Uterus (tissue), 4 donors: ENCODE measurements around the gene ST8SIA2. TPM values are rescaled to one million over a fixed set of nuclear protein-coding genes. Genes with fewer than 3 reads are reported as not detected.

Experiments
- DNase-seq, 2 donors: peaks; one replicate each; pipeline ENCODE4 v3.0.0-alpha.2; 2019 to 2020
- H3K27ac ChIP-seq, 2 donors: fragments of 200-600 bp; sonication (generic); 1 replicate in 1 of 2; 2 replicates in 1 of 2; pipeline ENCODE4 v1.5.1; 2016 to 2018
- H3K27me3 ChIP-seq, 2 donors: fragments of 200-600 bp; sonication (generic); one replicate each; pipeline ENCODE4 v1.5.1; 2018 to 2019; ENCODE audit warnings: control low read depth in 1 of 2
- H3K36me3 ChIP-seq, 2 donors: fragments of 200-600 bp; sonication (generic); one replicate each; pipeline ENCODE4 v1.5.1; 2019; ENCODE audit warnings: control low read depth in 1 of 2
- H3K4me1 ChIP-seq, 2 donors: fragments of 200-600 bp; sonication (generic); one replicate each; pipeline ENCODE4 v1.5.1; 2018 to 2019; ENCODE audit warnings: control low read depth in 1 of 2
- H3K4me3 ChIP-seq, 2 donors: fragments of 200-600 bp; sonication (generic); 1 replicate in 1 of 2; 2 replicates in 1 of 2; pipeline ENCODE4 v1.5.1; 2018 to 2019; ENCODE audit warnings: mild to moderate bottlenecking in 1 of 2
- H3K9me3 ChIP-seq, 2 donors: fragments of 200-600 bp; sonication (generic); one replicate each; pipeline ENCODE4 v1.5.1; 2019; ENCODE audit warnings: control low read depth in 1 of 2
- POLR2A ChIP-seq, 2 donors: fragments of 450-650 bp; IDR thresholded peaks; one replicate each; pipeline ENCODE4 v1.6.1; 2016; ENCODE audit warnings: antibody characterized with exemption in 2 of 2, mild to moderate bottlenecking in 1 of 2, moderate library complexity in 1 of 2
- intact Hi-C: fragments of 100-400 bp; cut with DNase I; formaldehyde crosslinking; loops from one replicate; pipeline ENCODE4 v1.15.1; 2023; ENCODE audit warnings: low total_unique reads
- total RNA-seq, 4 donors: library from RNA; depleted of rRNA in 3 of 4; stranded (reverse); fragments of >200 nt in 3 of 4; gene quantifications; one replicate each; pipeline versions ENCODE4 v1.1.0 to v1.2.4, GENCODE V29; 2014 to 2023
- TF ChIP-seq, protein P1 (sequence below), 4 experiments: fragments of 200-600 bp in 2 of 4; fragments of 450-650 bp in 2 of 4; sonication (generic) in 2 of 4; IDR thresholded peaks; one replicate each; pipeline ENCODE4 v1.5.1; 2016 to 2019; ENCODE audit warnings: antibody characterized with exemption in 4 of 4, mild to moderate bottlenecking in 2 of 4, moderate library complexity in 1 of 4
- donor health status: DM: yes; HTN: yes; CAD: no.

The ST8SIA2 gene
- total RNA-seq, 4 donors from 2014 or later = 4.1 TPM; not detected in 3

GRCh38 chr15:92457471-92458041 is 63.9 kb downstream of the ST8SIA2 start:
- no peaks in the 10 kb centered on the region for H3K9me3 ChIP-seq
- H3K36me3 ChIP-seq = no peaks in the 10 kb centered on the region
- no peaks in the 10 kb centered on the region for H3K4me1 ChIP-seq
- no peak for TF ChIP-seq POLR2A (IDR thresholded peaks at IDR 0.05)
- TF ChIP-seq, protein P1, sequence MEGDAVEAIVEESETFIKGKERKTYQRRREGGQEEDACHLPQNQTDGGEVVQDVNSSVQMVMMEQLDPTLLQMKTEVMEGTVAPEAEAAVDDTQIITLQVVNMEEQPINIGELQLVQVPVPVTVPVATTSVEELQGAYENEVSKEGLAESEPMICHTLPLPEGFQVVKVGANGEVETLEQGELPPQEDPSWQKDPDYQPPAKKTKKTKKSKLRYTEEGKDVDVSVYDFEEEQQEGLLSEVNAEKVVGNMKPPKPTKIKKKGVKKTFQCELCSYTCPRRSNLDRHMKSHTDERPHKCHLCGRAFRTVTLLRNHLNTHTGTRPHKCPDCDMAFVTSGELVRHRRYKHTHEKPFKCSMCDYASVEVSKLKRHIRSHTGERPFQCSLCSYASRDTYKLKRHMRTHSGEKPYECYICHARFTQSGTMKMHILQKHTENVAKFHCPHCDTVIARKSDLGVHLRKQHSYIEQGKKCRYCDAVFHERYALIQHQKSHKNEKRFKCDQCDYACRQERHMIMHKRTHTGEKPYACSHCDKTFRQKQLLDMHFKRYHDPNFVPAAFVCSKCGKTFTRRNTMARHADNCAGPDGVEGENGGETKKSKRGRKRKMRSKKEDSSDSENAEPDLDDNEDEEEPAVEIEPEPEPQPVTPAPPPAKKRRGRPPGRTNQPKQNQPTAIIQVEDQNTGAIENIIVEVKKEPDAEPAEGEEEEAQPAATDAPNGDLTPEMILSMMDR (IDR thresholded peaks at IDR 0.05) = no peak
- H3K4me3 ChIP-seq = no peak overlapping the region
- no peaks in the 10 kb centered on the region for H3K27me3 ChIP-seq
- H3K27ac ChIP-seq = no peak overlapping the region
- no peak for DNase-seq
- intact Hi-C loops = no loop called here

DNA sequence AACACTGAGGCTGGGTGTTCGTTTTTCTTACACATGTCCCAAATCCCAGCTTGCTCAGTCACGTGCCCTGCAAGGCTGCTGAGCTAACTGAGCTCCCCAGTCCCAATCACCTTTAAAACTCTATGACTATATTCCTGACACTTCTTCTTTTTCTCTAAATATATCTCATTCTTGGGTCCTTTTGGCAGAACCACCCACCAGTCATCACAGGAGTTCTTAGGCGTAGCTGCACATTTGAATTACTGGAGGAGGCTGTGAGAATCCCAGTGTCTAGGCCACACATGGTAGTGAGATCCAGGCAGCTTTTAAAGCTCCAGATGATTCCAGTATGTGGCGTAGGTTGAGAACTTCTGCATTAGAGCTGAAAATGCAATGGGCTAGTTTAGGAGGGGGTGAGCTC is 66.3 kb downstream of the ST8SIA2 start:
- Histone ChIP-seq H3K36me3 (no peaks in the 10 kb centered on the region), H3K27ac (no peak overlapping the region), H3K4me3 (no peak overlapping the region), H3K4me1 (no peaks in the 10 kb centered on the region), H3K9me3 (no peaks in the 10 kb centered on the region), H3K27me3 (no peaks in the 10 kb centered on the region)
- intact Hi-C loops = no loop called here
- TF ChIP-seq POLR2A (IDR thresholded peaks at IDR 0.05) = no peak
- TF ChIP-seq, protein P1 (IDR thresholded peaks at IDR 0.05) = no peak
- DNase-seq = no peak

DNA sequence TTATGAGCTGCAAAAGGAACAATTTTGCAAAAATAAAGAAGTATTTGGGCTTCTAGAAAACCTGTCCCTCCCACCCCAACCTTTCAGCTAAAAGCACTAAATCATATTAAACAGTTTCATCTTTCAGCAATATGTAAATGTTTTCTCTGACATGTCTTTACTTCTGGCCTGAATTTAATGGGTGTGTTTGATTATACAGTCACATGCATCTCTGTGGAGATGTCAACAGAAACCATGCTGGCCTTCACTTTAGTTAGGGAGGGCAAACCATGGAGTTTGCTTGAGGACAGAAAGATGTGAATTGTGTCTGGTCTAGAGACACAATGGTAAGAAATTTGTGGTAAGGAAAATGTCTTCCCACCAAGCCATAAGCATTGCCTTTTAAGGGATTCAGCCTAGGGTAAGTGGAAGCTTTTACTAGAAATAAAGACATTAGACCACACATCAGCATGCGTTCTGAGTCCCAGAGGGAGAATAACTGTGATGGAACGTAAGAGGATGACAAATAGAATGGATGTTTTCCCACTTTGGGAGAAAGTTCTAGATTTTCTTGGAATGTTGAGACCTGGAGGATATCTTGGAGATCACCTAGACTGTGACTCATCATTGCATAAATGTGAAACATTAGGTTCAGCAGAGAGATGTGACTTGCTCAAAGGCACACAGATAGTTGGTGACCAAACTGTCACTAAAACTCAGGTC is 68.9 kb downstream of the ST8SIA2 start:
- no peaks in the 10 kb centered on the region for H3K9me3 ChIP-seq
- no peak overlapping the region for H3K4me3 ChIP-seq
- no peak overlapping the region for H3K27ac ChIP-seq
- TF ChIP-seq, protein P1 (IDR thresholded peaks at IDR 0.05) = no peak
- no peak for DNase-seq
- no peaks in the 10 kb centered on the region for H3K36me3 ChIP-seq
- intact Hi-C loops = no loop called here
- H3K4me1 ChIP-seq = no peaks in the 10 kb centered on the region
- no peaks in the 10 kb centered on the region for H3K27me3 ChIP-seq

DNA sequence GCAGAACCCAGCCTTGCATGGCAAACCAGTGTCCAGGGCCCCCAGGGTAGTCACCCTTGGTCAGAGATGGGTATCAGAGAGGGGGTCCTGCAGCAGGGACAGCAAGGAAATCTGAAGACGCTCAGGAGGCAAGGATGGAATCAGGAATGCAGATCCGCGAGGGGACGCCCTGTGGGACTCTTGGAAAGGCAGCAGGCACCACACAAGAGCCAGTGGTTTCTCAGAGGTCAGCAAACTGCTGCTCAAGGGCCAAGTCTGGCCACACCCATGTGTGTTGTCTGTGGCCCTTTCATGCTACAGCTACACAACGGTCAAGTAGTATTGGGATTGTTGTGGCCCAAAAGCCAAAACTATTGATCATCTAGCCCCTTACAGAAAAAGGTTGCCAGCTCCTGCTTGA is 69.7 kb downstream of the ST8SIA2 start:
- DNase-seq = no peak
- TF ChIP-seq, protein P1 (IDR thresholded peaks at IDR 0.05) = no peak
- TF ChIP-seq POLR2A (IDR thresholded peaks at IDR 0.05) = no peak
- H3K4me3 ChIP-seq = no peak overlapping the region
- H3K9me3 ChIP-seq = no peaks in the 10 kb centered on the region
- H3K36me3 ChIP-seq = no peaks in the 10 kb centered on the region
- no peaks in the 10 kb centered on the region for H3K27me3 ChIP-seq
- H3K4me1 ChIP-seq = no peaks in the 10 kb centered on the region
- intact Hi-C loops = no loop called here
- H3K27ac ChIP-seq = no peak overlapping the region

DNA sequence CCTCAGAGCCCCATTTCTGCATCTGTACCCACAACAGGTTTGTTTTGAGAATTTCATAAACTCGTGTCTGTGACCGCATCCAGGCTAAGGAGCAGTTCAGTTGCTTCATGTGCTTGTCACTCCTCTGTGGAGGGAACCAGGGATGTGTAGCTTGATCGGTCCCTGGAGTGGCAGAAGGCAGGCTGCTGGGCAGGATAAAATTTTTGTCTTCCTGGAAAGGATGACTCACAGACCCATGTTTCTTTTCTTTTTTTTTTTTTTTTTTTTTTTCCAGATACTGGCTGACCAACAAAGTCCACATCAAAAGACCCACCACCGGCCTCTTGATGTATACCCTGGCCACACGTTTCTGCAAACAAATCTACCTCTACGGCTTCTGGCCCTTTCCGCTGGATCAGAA is 70.1 kb downstream of the ST8SIA2 start:
- no peak overlapping the region for H3K27ac ChIP-seq
- no peak for DNase-seq
- H3K9me3 ChIP-seq = no peaks in the 10 kb centered on the region
- no peaks in the 10 kb centered on the region for H3K4me1 ChIP-seq
- no peaks in the 10 kb centered on the region for H3K27me3 ChIP-seq
- H3K4me3 ChIP-seq = no peak overlapping the region
- intact Hi-C loops = no loop called here
- H3K36me3 ChIP-seq = no peaks in the 10 kb centered on the region
- TF ChIP-seq POLR2A (IDR thresholded peaks at IDR 0.05) = no peak
- TF ChIP-seq, protein P1 (IDR thresholded peaks at IDR 0.05) = no peak
